ENCODE measurements around the gene NFKB1.
A peak's percentile ranks its signal among the peaks of the same experiment; 100 is the strongest.

NFKB1 gene

DNA sequence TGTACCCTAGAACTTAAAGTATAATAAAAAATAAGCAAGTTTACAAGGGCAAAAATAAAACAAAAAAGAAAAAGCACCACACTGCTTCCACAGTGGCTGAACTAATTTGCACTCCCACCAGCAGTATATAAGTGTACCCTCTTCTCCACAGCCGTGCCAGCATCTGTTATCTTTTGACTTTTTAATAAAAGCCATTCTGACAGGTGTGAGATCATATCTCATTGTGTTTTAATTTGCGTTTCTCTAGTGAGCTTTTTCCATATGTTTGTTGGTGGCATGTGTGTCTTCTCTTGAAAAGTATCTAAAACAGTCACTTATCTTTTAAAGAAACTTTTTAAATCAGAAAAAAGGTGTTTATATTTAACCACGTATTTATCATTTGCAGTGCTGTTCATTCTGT, 71.3 kb downstream of the NFKB1 start:
- no peak for DNase-seq (ENCODE audit: low read depth, low spot score)
- no peak overlapping the region for H3K4me3 ChIP-seq (ENCODE audit: low read depth, low read length)
- in situ Hi-C loops (cut with HindIII; ENCODE audit: low sequenced_read_pairs): no loop called here
- TF ChIP-seq, protein P1, sequence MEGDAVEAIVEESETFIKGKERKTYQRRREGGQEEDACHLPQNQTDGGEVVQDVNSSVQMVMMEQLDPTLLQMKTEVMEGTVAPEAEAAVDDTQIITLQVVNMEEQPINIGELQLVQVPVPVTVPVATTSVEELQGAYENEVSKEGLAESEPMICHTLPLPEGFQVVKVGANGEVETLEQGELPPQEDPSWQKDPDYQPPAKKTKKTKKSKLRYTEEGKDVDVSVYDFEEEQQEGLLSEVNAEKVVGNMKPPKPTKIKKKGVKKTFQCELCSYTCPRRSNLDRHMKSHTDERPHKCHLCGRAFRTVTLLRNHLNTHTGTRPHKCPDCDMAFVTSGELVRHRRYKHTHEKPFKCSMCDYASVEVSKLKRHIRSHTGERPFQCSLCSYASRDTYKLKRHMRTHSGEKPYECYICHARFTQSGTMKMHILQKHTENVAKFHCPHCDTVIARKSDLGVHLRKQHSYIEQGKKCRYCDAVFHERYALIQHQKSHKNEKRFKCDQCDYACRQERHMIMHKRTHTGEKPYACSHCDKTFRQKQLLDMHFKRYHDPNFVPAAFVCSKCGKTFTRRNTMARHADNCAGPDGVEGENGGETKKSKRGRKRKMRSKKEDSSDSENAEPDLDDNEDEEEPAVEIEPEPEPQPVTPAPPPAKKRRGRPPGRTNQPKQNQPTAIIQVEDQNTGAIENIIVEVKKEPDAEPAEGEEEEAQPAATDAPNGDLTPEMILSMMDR (IDR thresholded peaks at IDR 0.05; ENCODE audit: low read depth, low read length): no peak

DNA sequence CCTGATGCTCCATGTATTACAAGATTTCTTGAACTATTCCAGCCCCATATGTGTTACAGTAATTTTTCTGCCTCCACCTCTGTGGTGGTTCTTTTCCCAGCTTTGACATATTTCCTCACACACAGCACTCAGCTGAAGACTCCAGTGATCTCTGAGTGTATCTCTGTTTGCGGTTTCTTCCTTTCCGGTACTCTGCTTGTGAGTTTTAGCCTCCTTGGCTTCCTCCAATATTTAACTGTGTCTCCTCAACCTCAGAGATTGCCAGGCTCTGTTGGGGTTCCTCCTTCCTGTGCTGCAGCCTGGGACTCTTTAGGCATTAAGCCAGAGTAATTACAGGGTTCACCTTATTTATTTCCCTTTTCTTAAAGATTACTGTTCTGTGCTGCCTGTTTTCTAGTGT, 73.2 kb downstream of the NFKB1 start:
- DNase-seq (ENCODE audit: low read depth, low spot score): peak; percentile 60
- in situ Hi-C loops (cut with HindIII; ENCODE audit: low sequenced_read_pairs): no loop called here
- TF ChIP-seq, protein P1 (IDR thresholded peaks at IDR 0.05; ENCODE audit: low read depth, low read length): no peak
- no peak overlapping the region for H3K4me3 ChIP-seq (ENCODE audit: low read depth, low read length)

DNA sequence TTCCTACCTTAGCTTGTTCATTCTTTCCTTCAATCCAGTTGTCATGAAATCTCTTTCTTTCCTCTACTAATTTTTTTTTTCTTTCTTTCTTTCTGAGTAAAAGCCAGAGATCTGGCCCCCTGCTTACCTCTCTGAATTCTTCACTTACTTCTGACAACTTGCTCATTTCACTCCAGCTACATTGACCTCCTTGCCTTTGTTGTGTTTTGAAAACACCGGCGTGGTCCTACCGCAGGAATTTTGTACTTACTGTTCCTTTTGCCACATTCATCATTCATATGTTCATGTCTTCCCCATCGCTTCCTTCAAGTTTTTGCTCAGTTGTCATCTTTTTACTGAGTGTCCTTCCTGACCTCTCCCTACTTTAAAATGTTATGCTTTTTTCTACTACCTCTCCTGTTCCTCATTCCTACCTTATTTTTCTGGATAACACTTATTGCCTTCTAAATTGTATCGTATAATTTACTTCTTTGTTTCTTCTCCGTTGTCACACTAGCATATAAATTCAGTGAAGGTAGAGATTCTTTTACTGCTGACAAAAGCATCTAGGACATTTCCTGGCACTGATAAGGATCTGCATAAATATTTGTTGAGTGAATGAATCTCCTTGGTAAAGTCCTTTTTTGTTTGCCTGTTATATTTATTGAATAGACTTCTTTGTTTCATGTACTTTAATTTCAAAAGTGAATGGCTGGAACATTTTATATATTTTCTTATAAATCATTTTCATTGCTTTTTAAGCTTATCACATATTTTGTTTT, 74.4 kb downstream of the NFKB1 start:
- no peak overlapping the region for H3K4me3 ChIP-seq (ENCODE audit: low read depth, low read length)
- DNase-seq (ENCODE audit: low read depth, low spot score): peak; percentile 29
- TF ChIP-seq, protein P1 (IDR thresholded peaks at IDR 0.05; ENCODE audit: low read depth, low read length): no peak
- in situ Hi-C loops (cut with HindIII; ENCODE audit: low sequenced_read_pairs): no loop called here

DNA sequence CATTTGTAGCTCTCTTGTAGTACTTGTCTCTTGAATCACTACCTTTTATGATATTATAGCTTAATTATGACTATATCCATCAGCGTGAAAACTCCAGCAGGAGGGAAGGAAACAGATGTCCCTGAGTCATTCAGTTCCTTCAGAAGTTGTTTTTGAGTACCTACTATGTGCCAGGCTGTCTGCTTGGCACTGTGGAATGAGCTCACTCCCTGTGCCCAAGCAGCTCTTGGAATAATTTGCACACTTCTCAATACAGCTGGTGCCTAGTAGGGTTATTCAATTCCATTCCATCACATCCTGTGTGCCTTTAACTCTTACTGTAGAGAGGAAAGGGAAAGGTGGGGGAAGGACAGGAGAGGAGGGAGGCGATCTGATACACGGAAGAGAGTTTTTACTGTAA, 77.1 kb downstream of the NFKB1 start:
- DNase-seq (ENCODE audit: low read depth, low spot score): no peak
- no peak overlapping the region for H3K4me3 ChIP-seq (ENCODE audit: low read depth, low read length)
- in situ Hi-C loops (cut with HindIII; ENCODE audit: low sequenced_read_pairs): no loop called here
- TF ChIP-seq, protein P1 (IDR thresholded peaks at IDR 0.05; ENCODE audit: low read depth, low read length): no peak

DNA sequence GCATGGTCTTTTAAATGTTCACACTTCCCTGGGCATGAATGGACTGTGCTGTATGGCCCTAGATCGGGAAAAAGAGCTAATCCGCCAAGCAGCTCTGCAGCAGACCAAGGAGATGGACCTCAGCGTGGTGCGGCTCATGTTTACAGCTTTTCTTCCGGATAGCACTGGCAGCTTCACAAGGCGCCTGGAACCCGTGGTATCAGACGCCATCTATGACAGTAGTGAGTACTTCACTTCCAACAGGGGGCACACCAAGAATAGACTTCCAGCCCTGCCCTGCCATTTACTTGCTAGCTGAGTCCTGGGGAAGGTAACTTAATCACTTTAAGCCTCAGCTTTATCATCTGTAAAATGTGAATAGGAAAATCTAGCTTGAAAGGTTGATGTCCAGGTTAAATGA, 77.7 kb downstream of the NFKB1 start:
- in situ Hi-C loops (cut with HindIII; ENCODE audit: low sequenced_read_pairs): no loop called here
- peak; percentile 14 for DNase-seq (ENCODE audit: low read depth, low spot score)
- no peak overlapping the region for H3K4me3 ChIP-seq (ENCODE audit: low read depth, low read length)

DNA sequence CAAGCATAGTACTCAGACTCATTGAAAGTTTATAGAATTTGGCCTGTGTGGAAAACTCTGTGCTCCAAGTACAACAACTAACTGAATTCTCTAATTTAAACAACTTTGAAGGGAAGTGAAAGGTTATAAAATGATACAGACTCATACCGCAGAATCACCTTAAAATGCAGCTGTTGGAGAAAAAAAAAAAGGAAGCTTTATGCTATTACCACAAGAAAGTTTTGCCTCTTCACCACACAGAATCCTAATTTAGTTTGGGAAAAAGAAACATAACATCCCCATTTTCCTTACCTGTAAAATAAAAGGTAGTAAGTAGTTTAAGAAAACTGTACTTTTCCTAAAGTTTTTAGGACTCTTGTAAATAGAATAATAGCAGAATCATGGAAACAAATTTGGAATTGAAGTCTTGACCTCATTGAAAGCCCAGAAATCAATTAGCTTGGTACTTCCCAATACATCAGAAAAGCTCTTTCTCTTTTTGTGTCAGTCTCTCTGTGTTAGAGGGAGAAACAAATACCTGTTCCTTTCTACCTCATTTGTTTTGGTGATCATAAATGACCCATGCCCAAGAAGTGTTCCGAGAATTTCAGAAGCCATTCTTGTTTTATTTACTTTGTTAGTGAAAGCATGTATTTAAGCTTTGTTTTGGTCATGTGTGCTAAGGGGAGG, 78.8 kb downstream of the NFKB1 start:
- no peak overlapping the region for H3K4me3 ChIP-seq (ENCODE audit: low read depth, low read length)
- no peak for DNase-seq (ENCODE audit: low read depth, low spot score)
- in situ Hi-C loops (cut with HindIII; ENCODE audit: low sequenced_read_pairs): no loop called here
- TF ChIP-seq, protein P1 (IDR thresholded peaks at IDR 0.05; ENCODE audit: low read depth, low read length): no peak

More for the DNA sequence above, 77.7 kb downstream of the NFKB1 start:
- TF ChIP-seq, protein P1 (IDR thresholded peaks at IDR 0.05; ENCODE audit: low read depth, low read length): no peak
